ENCODE data around the gene PRKCD. TPM values are rescaled to one million over a fixed set of nuclear protein-coding genes. Genes with fewer than 3 reads are reported as not detected.

PRKCD gene
- polyA plus RNA-seq, 1 experiment = 13.7 TPM

GRCh38 chr3:53226841-53227407 is 65.9 kb downstream of the PRKCD start:
- no peak for DNase-seq (ENCODE audit: low read depth, low spot score)
- no peak for TF ChIP-seq CTCF (IDR thresholded peaks at IDR 0.05; ENCODE audit: low read depth, low read length)

GRCh38 chr3:53227993-53228885 is 67.2 kb downstream of the PRKCD start:
- H3K9me3 ChIP-seq (ENCODE audit: control insufficient read depth, insufficient read depth, low read length) = no peaks in the 10 kb centered on the region
- no peak for TF ChIP-seq CTCF (IDR thresholded peaks at IDR 0.05; ENCODE audit: low read depth, low read length)
- ChIA-PET POLR2A (no interaction called here), CTCF (interaction anchor here (2.2 kb wide), 1 partner anchor 8 kb away, joined by 9 read pairs; no protein-coding TSS in a partner anchor)
- peak overlapping the region; percentile 11 for H3K27ac ChIP-seq (ENCODE audit: low read depth, low read length)
- H3K27me3 ChIP-seq (ENCODE audit: control insufficient read depth, insufficient read depth, low read length) = no peaks in the 10 kb centered on the region
- no peak for DNase-seq (ENCODE audit: low read depth, low spot score)
- no peak overlapping the region for H3K4me3 ChIP-seq (ENCODE audit: low read depth, low read length)

More at GRCh38 chr3:53226841-53227407, 65.9 kb downstream of the PRKCD start:
- H3K27me3 ChIP-seq (ENCODE audit: control insufficient read depth, insufficient read depth, low read length) = no peaks in the 10 kb centered on the region
- POLR2A ChIA-PET = no interaction called here
- no peak overlapping the region for H3K27ac ChIP-seq (ENCODE audit: low read depth, low read length)
- no peaks in the 10 kb centered on the region for H3K9me3 ChIP-seq (ENCODE audit: control insufficient read depth, insufficient read depth, low read length)
- no peak overlapping the region for H3K4me3 ChIP-seq (ENCODE audit: low read depth, low read length)
- CTCF ChIA-PET = no interaction called here

- ChIA-PET CTCF (interaction anchor here (2.2 kb wide), 1 partner anchor 9 kb away, joined by 9 read pairs; no protein-coding TSS in a partner anchor), POLR2A (no interaction called here)
- H3K27me3 ChIP-seq (ENCODE audit: control insufficient read depth, insufficient read depth, low read length) = no peaks in the 10 kb centered on the region
- H3K4me3 ChIP-seq (ENCODE audit: low read depth, low read length) = no peak overlapping the region
- DNase-seq (ENCODE audit: low read depth, low spot score) = no peak
- peak overlapping the region; percentile 11 for H3K27ac ChIP-seq (ENCODE audit: low read depth, low read length)
- TF ChIP-seq CTCF (IDR thresholded peaks at IDR 0.05; ENCODE audit: low read depth, low read length) = no peak
- H3K9me3 ChIP-seq (ENCODE audit: control insufficient read depth, insufficient read depth, low read length) = no peaks in the 10 kb centered on the region
Measured at GRCh38 chr3:53229171-53229570, 68.2 kb downstream of the PRKCD start.

- TF ChIP-seq CTCF (IDR thresholded peaks at IDR 0.05; ENCODE audit: low read depth, low read length) = no peak
- no peak for DNase-seq (ENCODE audit: low read depth, low spot score)
- Histone ChIP-seq H3K4me3 (ENCODE audit: low read depth, low read length) (no peak overlapping the region), H3K27ac (ENCODE audit: low read depth, low read length) (no peak overlapping the region), H3K9me3 (ENCODE audit: control insufficient read depth, insufficient read depth, low read length) (no peaks in the 10 kb centered on the region), H3K27me3 (ENCODE audit: control insufficient read depth, insufficient read depth, low read length) (no peaks in the 10 kb centered on the region)
- ChIA-PET CTCF (interaction anchor here (2.2 kb wide), 1 partner anchor 9 kb away, joined by 9 read pairs; no protein-coding TSS in a partner anchor), POLR2A (no interaction called here)
Measured at GRCh38 chr3:53229606-53230005, 68.6 kb downstream of the PRKCD start.

Measured in AG04450 (cell line).